ENCODE results near the gene RFC4.
A peak's percentile ranks its signal among the peaks of the same experiment; 100 is the strongest.

The RFC4 gene

GRCh38 chr3:186785495-186786018 lies 20.7 kb downstream of the RFC4 start:
- DNase-seq: no peak

GRCh38 chr3:186784820-186785494 lies 21.3 kb downstream of the RFC4 start:
- no peak for DNase-seq

- peak; percentile 63 to 78 for DNase-seq
Measured at GRCh38 chr3:186783731-186784515, 22.4 kb downstream of the RFC4 start.

GRCh38 chr3:186783058-186783730 lies 23.1 kb downstream of the RFC4 start, which contains the start of gene EIF4A2:
Gene EIF4A2 (plus strand): TSS chr3:186783577. CDS start chr3:186783611, 34 bp downstream.
- peak; percentile 77 to 97 for DNase-seq

GRCh38 chr3:186782542-186783057 lies 23.7 kb downstream of the RFC4 start:
- no peak for DNase-seq

- no peak for DNase-seq
Measured at GRCh38 chr3:186779204-186779603, 27.1 kb downstream of the RFC4 start.

- DNase-seq: no peak
Measured at GRCh38 chr3:186775999-186776398, 30.3 kb downstream of the RFC4 start.

- DNase-seq: peak in 1 of 2 donors; percentile 30
Measured at GRCh38 chr3:186772701-186773417, 33.4 kb downstream of the RFC4 start.

GRCh38 chr3:186772281-186772694 lies 34.0 kb downstream of the RFC4 start:
- no peak for DNase-seq

GRCh38 chr3:186760897-186761447 lies 45.3 kb downstream of the RFC4 start:
- DNase-seq: no peak

GRCh38 chr3:186760141-186760833 lies 46.0 kb downstream of the RFC4 start:
- DNase-seq: no peak

- no peak for DNase-seq
Measured at GRCh38 chr3:186759231-186759930, 46.9 kb downstream of the RFC4 start.

GRCh38 chr3:186757686-186758220 lies 48.5 kb downstream of the RFC4 start:
- DNase-seq: no peak

GRCh38 chr3:186757214-186757613 lies 49.1 kb downstream of the RFC4 start:
- no peak for DNase-seq

GRCh38 chr3:186754871-186755270 lies 51.4 kb downstream of the RFC4 start:
- no peak for DNase-seq

- DNase-seq: no peak
Measured at GRCh38 chr3:186754006-186754405, 52.3 kb downstream of the RFC4 start.

- DNase-seq: no peak
Measured at GRCh38 chr3:186751480-186751879, 54.8 kb downstream of the RFC4 start.

- DNase-seq: no peak
Measured at GRCh38 chr3:186750316-186750715, 56.0 kb downstream of the RFC4 start.

- DNase-seq: peak in 1 of 2 donors; percentile 73
Measured at GRCh38 chr3:186746008-186746407, 60.3 kb downstream of the RFC4 start.

- DNase-seq: no peak
Measured at GRCh38 chr3:186743666-186744065, 62.6 kb downstream of the RFC4 start.

Measured in bone marrow (tissue), 2 donors.